GM21786 (cell line): ENCODE data around the gene OR10G3.
A peak's percentile ranks its signal among the peaks of the same experiment; 100 is the strongest.
"Not testable (repeated sequence)": the region's sequence is repeated elsewhere in the genome, so short reads cannot be mapped to it uniquely, and the experiment has no call there.

Experiments used
- ATAC-seq: cut with Tn5 transposase; IDR thresholded peaks from one replicate; pipeline ENCODE4 v1.9.1; 2021; ENCODE audit not compliant: unreplicated experiment

Gene OR10G3

DNA sequence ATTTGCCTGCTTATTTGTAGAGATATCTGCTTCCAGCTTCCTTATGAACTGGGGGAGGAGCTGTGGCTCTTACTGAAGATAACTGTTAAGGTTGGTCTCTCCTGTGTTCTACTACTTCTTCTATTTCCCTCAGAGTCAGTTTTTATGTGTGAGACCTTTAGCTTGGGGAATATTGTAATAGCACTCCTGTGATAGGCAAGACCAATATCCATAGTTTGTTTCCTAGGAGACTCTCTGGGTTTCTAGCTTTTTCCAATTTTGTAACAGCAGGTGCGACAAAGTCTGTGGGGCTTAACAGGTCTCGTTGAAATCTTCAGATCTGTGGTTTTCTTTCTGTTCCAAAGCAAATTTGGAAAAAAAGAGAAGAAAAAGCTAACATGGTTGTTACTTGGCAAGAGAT, at the start of gene OR10G3:
Gene OR10G3 (minus strand): TSS at position 101 of the 400 bp plus-strand sequence. CDS start 9,332 bp downstream, outside the sequence.
- no peak for ATAC-seq

DNA sequence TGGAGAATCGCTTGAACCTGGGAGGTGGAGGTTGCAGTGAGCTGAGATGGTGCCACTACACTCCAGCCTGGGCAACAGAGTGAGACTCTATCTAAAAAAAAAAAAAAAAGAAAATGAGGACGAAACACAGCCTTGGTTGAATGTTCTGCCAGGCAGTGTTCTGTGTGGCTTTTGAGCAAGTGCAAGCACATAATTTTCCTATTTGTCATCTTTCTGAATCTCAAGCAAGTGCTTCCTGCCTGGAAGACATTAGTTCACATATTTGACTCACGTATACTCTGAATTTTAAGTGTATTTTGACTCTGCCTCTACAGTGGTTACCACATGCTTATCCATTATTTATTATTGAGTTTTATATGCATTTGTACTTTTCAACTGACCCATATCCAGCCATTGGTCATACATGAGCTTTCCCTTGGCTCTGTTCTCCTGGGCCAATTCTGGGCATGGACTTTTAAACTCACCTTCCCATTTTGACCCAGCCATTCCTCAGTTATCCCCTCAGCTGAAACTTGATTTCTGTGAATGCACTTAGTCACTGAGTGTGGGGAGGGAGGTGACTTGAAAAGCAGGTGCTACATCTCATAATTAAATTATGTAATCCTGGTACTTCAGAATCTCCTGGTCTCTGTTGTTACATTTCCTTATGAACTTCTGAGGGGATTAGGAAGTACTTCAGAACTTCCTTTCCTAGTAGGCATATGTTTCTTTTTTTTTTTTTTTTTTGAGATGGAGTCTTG, 46.8 kb upstream of the OR10G3 start:
- no peak for ATAC-seq

GRCh38 chr14:21617614-21618013, 37.7 kb upstream of the OR10G3 start:
- ATAC-seq: no peak

- ATAC-seq: no peak
Observed at GRCh38 chr14:21614240-21614639, 34.4 kb upstream of the OR10G3 start.

DNA sequence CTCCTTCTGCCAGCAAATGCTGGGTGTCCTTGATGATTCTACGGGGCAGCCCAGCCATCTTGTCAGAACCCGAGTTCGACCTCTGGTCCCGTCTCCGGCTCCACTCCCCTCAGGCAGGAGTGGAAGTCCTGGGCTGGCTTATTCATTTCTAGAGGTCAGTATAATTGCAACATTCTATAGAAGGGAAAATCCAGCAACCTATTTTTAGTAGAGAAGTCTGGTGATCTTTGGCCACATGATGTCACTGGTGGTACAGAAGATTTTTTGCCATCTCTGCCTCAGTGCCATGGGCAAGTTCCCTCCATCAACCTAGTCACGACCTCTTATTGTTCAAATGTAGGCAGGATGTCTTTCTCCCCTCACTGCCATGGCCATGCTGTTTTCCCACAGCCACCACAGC, 32.4 kb upstream of the OR10G3 start:
- no peak for ATAC-seq

DNA sequence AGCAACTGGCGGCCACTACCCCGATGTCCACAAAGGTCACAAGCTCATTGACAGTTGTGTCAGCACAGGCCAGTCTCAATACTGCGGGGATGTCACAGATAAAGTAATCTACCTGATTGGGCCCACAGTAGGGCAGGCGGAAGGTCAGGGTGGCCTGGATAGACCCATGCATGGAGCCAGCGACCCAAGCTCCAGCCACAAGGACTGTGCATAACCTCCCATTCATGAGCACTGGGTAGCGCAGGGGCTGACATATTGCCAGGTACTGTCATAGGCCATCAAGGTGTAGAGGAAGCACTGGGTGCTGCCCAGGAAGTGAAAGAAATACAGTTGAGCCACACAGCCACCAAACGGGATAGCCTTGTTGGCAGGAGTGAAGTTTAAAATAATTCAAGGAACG, 22.3 kb upstream of the OR10G3 start:
- ATAC-seq: not testable (repeated sequence)

- ATAC-seq: no peak
Observed at GRCh38 chr14:21589317-21589716, 9.4 kb upstream of the OR10G3 start.

DNA sequence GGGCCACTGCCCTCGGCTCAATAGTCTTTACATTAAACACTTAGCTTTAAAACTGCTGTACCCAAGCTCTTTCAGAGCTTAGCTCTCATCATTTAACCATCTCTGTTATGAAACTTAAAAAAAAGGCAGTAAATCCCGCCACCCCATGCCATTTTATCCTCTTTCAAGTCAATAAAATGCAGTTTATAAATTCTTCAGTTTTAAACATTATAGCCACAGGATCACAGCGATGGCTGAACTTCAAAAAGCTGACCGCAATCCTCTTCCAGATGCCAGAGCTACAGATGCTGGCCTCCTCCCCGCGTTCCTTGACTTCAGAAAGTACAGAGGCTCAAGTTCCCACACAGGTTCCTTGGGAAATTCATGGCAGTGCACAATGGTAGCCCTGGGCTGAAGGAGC, 4.2 kb downstream of the OR10G3 start:
- ATAC-seq: no peak

- ATAC-seq: no peak
Observed at GRCh38 chr14:21572604-21573003, 7.3 kb downstream of the OR10G3 start.

- ATAC-seq: no peak
Observed at GRCh38 chr14:21558703-21559170, 21.1 kb downstream of the OR10G3 start.

DNA sequence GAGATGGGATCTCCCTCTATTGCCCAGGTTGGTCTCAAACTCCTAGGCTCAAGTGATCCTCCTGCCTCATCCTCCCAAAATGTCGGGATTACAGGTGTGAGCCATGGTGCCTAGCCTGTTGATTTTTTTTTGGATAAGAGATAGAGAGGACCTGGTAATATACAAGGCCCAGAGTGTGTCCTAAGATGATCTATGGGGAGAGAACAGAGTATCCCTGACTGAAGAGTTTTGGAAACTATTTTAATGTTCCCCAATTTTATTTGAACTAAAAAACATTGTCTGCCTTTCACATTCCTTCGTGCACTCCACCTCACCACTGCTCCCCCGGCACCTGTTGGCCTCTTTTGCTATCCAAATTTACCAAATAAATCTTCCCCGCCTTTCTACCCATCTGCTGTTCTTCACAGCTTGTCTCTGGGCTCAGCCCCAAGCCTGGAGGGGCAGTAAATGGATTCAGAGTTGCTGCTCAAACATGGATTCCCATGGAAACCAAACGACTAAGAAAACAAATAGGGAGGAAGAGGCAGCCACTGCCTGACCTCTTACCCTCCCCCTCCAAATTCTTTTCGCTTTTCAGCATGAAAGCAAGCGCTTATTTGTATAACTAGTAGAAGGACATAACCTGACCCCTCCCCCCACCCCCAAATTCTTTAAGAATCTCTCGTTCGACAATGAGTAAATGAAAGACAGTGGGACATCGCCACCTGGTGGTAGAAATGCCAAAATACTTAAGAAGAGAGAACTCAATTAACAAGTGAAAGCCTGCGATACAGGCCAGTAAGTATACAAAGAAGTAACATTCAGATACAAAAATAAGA, 22.6 kb downstream of the OR10G3 start:
- peak; percentile 55 for ATAC-seq

GRCh38 chr14:21556378-21557083, 23.3 kb downstream of the OR10G3 start:
- ATAC-seq: no peak

- no peak for ATAC-seq
Observed at GRCh38 chr14:21553266-21553665, 26.6 kb downstream of the OR10G3 start.

GRCh38 chr14:21544588-21544987, 35.3 kb downstream of the OR10G3 start:
- not testable (repeated sequence) for ATAC-seq

DNA sequence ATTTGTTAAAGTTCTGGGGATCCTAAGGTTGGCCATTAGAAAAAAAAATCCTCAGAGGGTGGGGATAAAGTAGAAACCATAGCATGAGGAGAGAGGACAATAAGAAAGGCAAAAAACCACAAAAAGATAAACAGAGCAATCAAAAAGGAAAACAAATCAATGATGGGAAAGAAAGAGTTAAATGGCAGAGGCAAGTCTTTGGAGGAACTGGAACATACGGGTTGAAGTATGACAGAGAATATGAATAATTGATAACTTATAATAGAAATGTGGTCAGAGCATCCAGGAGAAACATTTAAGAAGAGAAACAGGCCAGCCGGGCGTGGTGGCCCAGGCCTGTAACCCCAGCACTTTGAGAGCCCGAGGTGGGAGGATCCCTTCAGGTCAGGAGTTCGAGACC, 35.9 kb downstream of the OR10G3 start:
- ATAC-seq: no peak

DNA sequence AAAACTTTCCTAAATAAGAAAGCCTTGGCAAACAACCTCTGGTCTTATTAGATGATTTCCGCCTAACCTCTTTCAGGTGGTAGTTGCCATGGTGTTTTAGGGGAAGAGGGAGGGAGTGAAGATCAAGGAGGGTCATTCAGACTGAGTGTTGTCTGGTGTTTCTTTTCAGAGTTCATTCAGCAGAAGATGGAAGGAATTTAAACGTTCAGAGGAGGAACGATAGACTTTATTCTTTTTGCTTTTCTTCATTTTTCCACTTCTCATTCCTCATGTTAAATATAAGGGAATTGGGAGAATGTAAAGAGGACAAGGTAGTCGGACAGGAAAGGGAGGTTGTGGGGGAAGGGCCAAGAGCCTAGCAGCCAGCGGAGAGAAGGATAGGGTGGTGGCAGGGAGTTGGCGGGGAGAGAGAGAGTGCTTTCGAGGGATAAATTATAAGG, 36.3 kb downstream of the OR10G3 start:
- no peak for ATAC-seq

- no peak for ATAC-seq
Observed at GRCh38 chr14:21541413-21542074, 38.3 kb downstream of the OR10G3 start.

DNA sequence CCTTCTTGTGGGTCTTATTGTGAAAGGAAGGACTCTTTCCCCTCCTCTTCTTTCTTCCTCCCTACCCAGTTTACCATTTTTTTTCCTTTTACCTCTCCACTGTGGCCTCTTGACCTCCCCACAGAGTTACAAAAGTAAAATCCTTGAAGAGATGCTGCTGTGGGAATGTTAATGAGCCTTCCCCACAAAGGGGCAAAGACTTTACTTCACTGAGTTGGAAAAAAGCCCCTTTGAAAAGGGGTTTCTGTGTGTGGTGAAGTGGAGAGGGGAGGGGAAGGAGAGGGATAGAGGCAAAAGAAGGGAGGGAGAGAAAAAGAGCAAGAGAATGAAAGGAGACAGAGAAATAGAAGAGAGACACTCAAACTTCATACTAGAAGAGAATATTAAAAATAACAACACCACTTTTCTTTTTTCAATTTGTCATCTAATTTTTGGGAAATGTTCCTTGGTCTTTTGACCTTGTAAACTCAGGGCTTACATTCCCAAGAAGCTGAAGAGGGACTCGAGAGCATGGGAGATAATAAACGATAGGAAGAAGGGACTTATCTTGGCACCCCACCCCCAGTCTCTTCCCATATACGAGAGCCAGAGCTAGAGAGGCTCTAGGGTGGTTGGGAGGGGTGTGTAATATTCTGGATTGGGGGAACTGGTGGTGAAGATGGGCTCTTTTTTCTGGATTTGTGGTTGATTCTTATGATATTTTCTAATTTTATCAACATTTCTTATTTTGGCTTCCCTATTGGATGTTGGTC, 40.5 kb downstream of the OR10G3 start:
- ATAC-seq: no peak

- ATAC-seq: no peak
Observed at GRCh38 chr14:21537090-21537424, 42.8 kb downstream of the OR10G3 start.

DNA sequence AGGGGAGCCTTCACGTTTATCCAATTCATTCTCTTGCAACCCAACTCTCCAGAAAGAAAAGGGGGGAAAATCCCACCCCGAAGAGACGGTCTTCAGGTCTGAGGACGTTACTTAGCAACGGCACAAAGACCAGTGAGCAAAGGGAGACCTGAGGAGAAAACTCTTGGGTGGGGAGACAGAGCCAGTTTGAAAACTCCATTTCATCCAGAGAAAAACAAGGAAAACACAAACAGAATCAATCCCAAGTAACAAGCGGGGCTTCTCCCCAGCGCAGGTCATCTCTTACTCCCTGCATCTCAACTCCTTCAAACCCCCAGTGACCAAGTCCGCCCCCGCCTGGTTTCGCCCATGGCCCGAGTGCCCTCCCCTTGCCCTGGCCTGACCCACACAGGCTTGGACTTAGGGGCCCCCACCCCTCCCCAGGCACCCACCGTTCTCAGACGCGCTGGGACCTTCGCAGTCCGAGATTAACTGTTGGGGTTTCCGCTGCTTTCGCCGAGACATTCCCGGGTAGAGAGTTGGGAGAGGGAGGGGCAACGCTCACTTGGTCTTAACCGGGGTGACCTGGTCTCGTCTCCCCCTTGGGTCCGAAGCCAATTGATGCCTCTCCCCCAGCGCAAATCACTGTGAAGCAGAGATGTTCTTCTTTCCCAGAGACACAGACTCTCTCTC, 43.3 kb downstream of the OR10G3 start:
- no peak for ATAC-seq
